ENCODE results near the gene GRID1. TPM values are rescaled to one million over a fixed set of nuclear protein-coding genes. Genes with fewer than 3 reads are reported as not detected.

The GRID1 gene
- polyA plus RNA-seq, 1 of the 3 experiments (the other 2 are of a cell fraction): 0.13 TPM

DNA sequence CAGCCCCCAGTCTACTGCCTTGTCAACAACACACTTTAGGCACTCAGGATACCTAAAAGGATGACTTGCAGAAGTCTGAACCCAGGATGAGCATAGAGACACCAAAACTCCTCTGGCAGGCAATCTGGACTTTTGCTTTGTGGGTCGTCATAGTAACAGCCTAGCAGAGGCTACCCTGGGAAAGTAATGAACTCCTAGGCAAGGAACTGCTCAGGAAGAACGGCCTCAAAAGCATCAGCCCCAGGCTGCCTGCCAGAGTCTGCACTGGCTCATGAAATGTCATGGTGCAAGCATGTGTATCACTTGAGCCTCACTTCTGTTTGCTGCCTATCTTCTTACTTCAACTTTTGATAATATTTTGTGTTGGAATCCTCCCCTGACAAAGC lies 715.1 kb downstream of the GRID1 start:
- no peak overlapping the region for H3K27ac ChIP-seq (ENCODE audit: low read depth in 2 of 2, low read length in 1 of 2)
- POLR2A ChIA-PET: no interaction called here
- CTCF ChIA-PET: interaction anchor here (1.4 kb wide), 1 partner anchor 13 kb away, joined by 3 read pairs; no protein-coding TSS in a partner anchor
- no peak overlapping the region for H3K9ac ChIP-seq
- H3K79me2 ChIP-seq (ENCODE audit: insufficient read depth): no peaks in the 10 kb centered on the region
- WGBS (ENCODE audit: low lambda C conversion rate): 5% methylated on average over 2 of the region's 2 CpGs
- H2AFZ ChIP-seq (ENCODE audit: low read depth): no peak overlapping the region
- no peaks in the 10 kb centered on the region for H3F3A ChIP-seq (replicated peaks; ENCODE audit: insufficient read depth)
- H3K9me2 ChIP-seq: no peaks in the 10 kb centered on the region
- H3K4me1 ChIP-seq (ENCODE audit: control insufficient read depth in 1 of 2, insufficient read depth in 2 of 2, low read depth in 1 of 2, low read length in 1 of 2): no peaks in the 10 kb centered on the region; a peak in 1 of 4 replicates
- no peak overlapping the region for H3K4me2 ChIP-seq
- no peaks in the 10 kb centered on the region for H3K9me3 ChIP-seq
- peak; percentile 30 for DNase-seq
- H3K27me3 ChIP-seq (ENCODE audit: insufficient read depth): no peaks in the 10 kb centered on the region
- no peak overlapping the region for H3K4me3 ChIP-seq (ENCODE audit: low read depth in 2 of 2, low read length in 1 of 2)
- no peaks in the 10 kb centered on the region for H3K36me3 ChIP-seq (replicated peaks in 1 of 2; ENCODE audit: control insufficient read depth in 1 of 2, insufficient read depth in 2 of 2, low read length in 1 of 2)
- no peaks in the 10 kb centered on the region for H4K20me1 ChIP-seq (ENCODE audit: insufficient read depth)
- no peak for TF ChIP-seq REST (IDR thresholded peaks at IDR 0.05; ENCODE audit: low read depth, low read length)
- no peak for TF ChIP-seq RCOR1 (IDR thresholded peaks at IDR 0.05; ENCODE audit: low read length)
- TF ChIP-seq PBX3 (IDR thresholded peaks at IDR 0.05): no peak
- TF ChIP-seq MAX (IDR thresholded peaks at IDR 0.05; ENCODE audit: low read depth): no peak
- TF ChIP-seq NFIC (IDR thresholded peaks at IDR 0.05; ENCODE audit: borderline replicate concordance): no peak
- TF ChIP-seq ZBTB33 (IDR thresholded peaks at IDR 0.05; ENCODE audit: borderline replicate concordance, low read depth): no peak
- no peak for TF ChIP-seq TEAD4 (IDR thresholded peaks at IDR 0.05; ENCODE audit: borderline replicate concordance, insufficient read depth)
- TF ChIP-seq EZH2phosphoT487 (IDR thresholded peaks at IDR 0.05; ENCODE audit: borderline replicate concordance, low read depth): no peak
- no peak for TF ChIP-seq TCF12 (IDR thresholded peaks at IDR 0.05)
